Hepatocyte (in vitro differentiated cells): ENCODE measurements around the gene LYZL1. TPM values are rescaled to one million over a fixed set of nuclear protein-coding genes. Genes with fewer than 3 reads are reported as not detected.

Source experiments
- DNase-seq: peaks from one replicate; pipeline ENCODE4 v3.0.0-alpha.2; 2016; ENCODE audit warnings: low spot score
- H2AFZ ChIP-seq: fragments of 200-600 bp; sonication (generic); 2 replicates; pipeline ENCODE4 v1.6.0; 2016; ENCODE audit warnings: antibody characterized with exemption, mild to moderate bottlenecking
- H3K27ac ChIP-seq: fragments of 200-600 bp; sonication (generic); 2 replicates; pipeline ENCODE4 v1.5.1; 2016; ENCODE audit warnings: mild to moderate bottlenecking
- H3K27me3 ChIP-seq: fragments of 200-600 bp; sonication (generic); 2 replicates; pipeline ENCODE4 v1.6.1; 2016
- H3K36me3 ChIP-seq: fragments of 200-600 bp; sonication (generic); replicated peaks from 2 replicates; pipeline ENCODE4 v1.5.1; 2016; ENCODE audit warnings: low read depth; ENCODE audit not compliant: insufficient read depth
- H3K4me1 ChIP-seq: fragments of 200-600 bp; sonication (generic); 2 replicates; pipeline ENCODE4 v1.5.1; 2016; ENCODE audit warnings: mild to moderate bottlenecking, moderate library complexity; ENCODE audit not compliant: insufficient read depth
- H3K4me2 ChIP-seq: fragments of 200-600 bp; sonication (generic); 2 replicates; pipeline ENCODE4 v1.6.0; 2016
- H3K4me3 ChIP-seq: fragments of 200-600 bp; sonication (generic); 2 replicates; pipeline ENCODE4 v1.5.1; 2016; ENCODE audit warnings: mild to moderate bottlenecking
- H3K79me2 ChIP-seq: fragments of 200-600 bp; sonication (generic); 2 replicates; pipeline ENCODE4 v1.6.0; 2017; ENCODE audit warnings: mild to moderate bottlenecking
- H3K9me2 ChIP-seq: fragments of 200-600 bp; sonication (generic); replicated peaks from 2 replicates; pipeline ENCODE4 v1.6.0; 2017; ENCODE audit warnings: mild to moderate bottlenecking; ENCODE audit not compliant: insufficient read depth
- H3K9me3 ChIP-seq: fragments of 200-600 bp; sonication (generic); 2 replicates; pipeline ENCODE4 v1.5.1; 2016; ENCODE audit warnings: low read depth, mild to moderate bottlenecking
- H4K20me1 ChIP-seq: fragments of 200-600 bp; sonication (generic); 2 replicates; pipeline ENCODE4 v1.6.0; 2016; ENCODE audit warnings: mild to moderate bottlenecking; ENCODE audit not compliant: insufficient read depth, poor library complexity, severe bottlenecking
- CTCF ChIP-seq: fragments of 200-600 bp; sonication (generic); IDR thresholded peaks from 2 replicates; pipeline ENCODE4 v1.5.1; 2016; ENCODE audit warnings: antibody characterized with exemption, mild to moderate bottlenecking; ENCODE audit not compliant: poor library complexity
- EZH2 ChIP-seq: fragments of 200-600 bp; sonication (generic); IDR thresholded peaks from 2 replicates; pipeline ENCODE4 v1.6.1; 2016; ENCODE audit warnings: antibody characterized with exemption, mild to moderate bottlenecking, borderline replicate concordance
- EZH2phosphoT487 ChIP-seq: fragments of 200-600 bp; sonication (generic); IDR thresholded peaks from one replicate; pipeline ENCODE4 v1.6.1; 2018; ENCODE audit warnings: antibody characterized with exemption, mild to moderate bottlenecking, low read depth, moderate library complexity; ENCODE audit not compliant: unreplicated experiment, severe bottlenecking
- WGBS: methylation state at CpG from one replicate; pipeline ENCODE4 v1.1.6; 2016; ENCODE audit warnings: low lambda C conversion rate; ENCODE audit errors: missing lambda C conversion rate; 5-methylcytosine and 5-hydroxymethylcytosine counted together
- polyA plus RNA-seq: library from polyadenylated mRNA; unstranded; fragments of >200 nt; fragmentation: Nextera tagmentation; extraction: Ambion mirVana; gene quantifications from 2 replicates; pipeline ENCODE4 v1.2.1, GENCODE V29; 2016
- total RNA-seq: library from RNA; depleted of rRNA; stranded (reverse); fragments of >200 nt; gene quantifications from 2 replicates; pipeline ENCODE4 v1.2.3, GENCODE V29; 2014

LYZL1 gene
- total and polyA plus RNA-seq, 2 experiments from 2014 or later = not detected

GRCh38 chr10:29243066-29243465, 45.8 kb upstream of the LYZL1 start:
- Histone ChIP-seq H3K27ac (no peak overlapping the region), H4K20me1 (no peaks in the 10 kb centered on the region), H3K9me3 (no peaks in the 10 kb centered on the region), H3K9me2 (no peaks in the 10 kb centered on the region), H3K4me3 (no peak overlapping the region), H3K79me2 (no peaks in the 10 kb centered on the region), H2AFZ (no peak overlapping the region), H3K36me3 (no peaks in the 10 kb centered on the region), H3K4me2 (no peak overlapping the region), H3K27me3 (no peaks in the 10 kb centered on the region), H3K4me1 (peaks cover 16% of the 10 kb centered on the region)
- no peak for DNase-seq
- TF ChIP-seq EZH2 (no peak), EZH2phosphoT487 (no peak), CTCF (no peak)
- WGBS = 45% methylated on average over 5 of the region's 5 CpGs

GRCh38 chr10:29243750-29244149, 45.1 kb upstream of the LYZL1 start:
- no peak overlapping the region for H3K4me3 ChIP-seq
- H3K4me1 ChIP-seq = peaks cover 9% of the 10 kb centered on the region
- H3K27me3 ChIP-seq = no peaks in the 10 kb centered on the region
- no peak overlapping the region for H3K27ac ChIP-seq
- WGBS = 100% methylated on average over 1 of the region's 1 CpG
- H3K36me3 ChIP-seq = no peaks in the 10 kb centered on the region
- TF ChIP-seq EZH2 (no peak), CTCF (peak; percentile 14)
- no peak for DNase-seq
- H3K4me2 ChIP-seq = no peak overlapping the region
- no peak overlapping the region for H2AFZ ChIP-seq
- H3K79me2 ChIP-seq = no peaks in the 10 kb centered on the region
- H3K9me2 ChIP-seq = no peaks in the 10 kb centered on the region
- no peaks in the 10 kb centered on the region for H3K9me3 ChIP-seq
- no peaks in the 10 kb centered on the region for H4K20me1 ChIP-seq

GRCh38 chr10:29244978-29245377, 43.9 kb upstream of the LYZL1 start:
- DNase-seq = no peak
- no peak for TF ChIP-seq CTCF
- no peak for TF ChIP-seq EZH2phosphoT487
- no peak for TF ChIP-seq EZH2
- H4K20me1 ChIP-seq = no peaks in the 10 kb centered on the region
- H3K4me3 ChIP-seq = no peak overlapping the region
- no peak overlapping the region for H2AFZ ChIP-seq
- H3K9me3 ChIP-seq = no peaks in the 10 kb centered on the region
- no peaks in the 10 kb centered on the region for H3K36me3 ChIP-seq
- no peak overlapping the region for H3K27ac ChIP-seq
- whole genome bisulfite sequencing = 95% methylated on average over 7 of the region's 7 CpGs
- no peaks in the 10 kb centered on the region for H3K9me2 ChIP-seq
- no peaks in the 10 kb centered on the region for H3K79me2 ChIP-seq
- H3K4me1 ChIP-seq = no peaks in the 10 kb centered on the region
- no peaks in the 10 kb centered on the region for H3K27me3 ChIP-seq
- H3K4me2 ChIP-seq = no peak overlapping the region

GRCh38 chr10:29245476-29245875, 43.4 kb upstream of the LYZL1 start:
- Histone ChIP-seq H3K27ac (no peak overlapping the region), H4K20me1 (no peaks in the 10 kb centered on the region)

More at GRCh38 chr10:29245476-29245875, 43.4 kb upstream of the LYZL1 start:
- Histone ChIP-seq H3K4me3 (no peak overlapping the region), H3K9me2 (no peaks in the 10 kb centered on the region), H3K79me2 (no peaks in the 10 kb centered on the region), H3K9me3 (no peaks in the 10 kb centered on the region), H3K4me1 (no peaks in the 10 kb centered on the region), H3K36me3 (no peaks in the 10 kb centered on the region), H2AFZ (no peak overlapping the region), H3K27me3 (no peaks in the 10 kb centered on the region), H3K4me2 (no peak overlapping the region)
- no peak for DNase-seq
- TF ChIP-seq EZH2 (no peak), CTCF (no peak), EZH2phosphoT487 (no peak)
- 85% methylated on average over 11 of the region's 11 CpGs for WGBS
